Duodenal mucosa (tissue), 2 donors: Measurements from ENCODE around the gene FOXO1.

Experiments used
- H3K27ac ChIP-seq: one replicate; pipeline ENCODE4 v1.7.0; 2013; ENCODE audit warnings: low read depth, low read length
- H3K27me3 ChIP-seq, 2 donors: one replicate each; pipeline ENCODE4 v1.7.0; 2013; ENCODE audit warnings: low read length in 2 of 2, control low read depth in 1 of 2; ENCODE audit not compliant: insufficient read depth in 2 of 2, control insufficient read depth in 1 of 2
- H3K36me3 ChIP-seq, 2 donors: one replicate each; pipeline ENCODE4 v1.7.0; 2013; ENCODE audit warnings: low read length in 2 of 2, control low read depth in 1 of 2; ENCODE audit not compliant: insufficient read depth in 2 of 2, control insufficient read depth in 1 of 2
- H3K4me1 ChIP-seq, 2 donors: one replicate each; pipeline ENCODE4 v1.7.0; 2013; ENCODE audit warnings: low read length in 2 of 2, control low read depth in 1 of 2; ENCODE audit not compliant: insufficient read depth in 2 of 2, control insufficient read depth in 1 of 2
- H3K4me3 ChIP-seq, 2 donors: one replicate each; pipeline ENCODE4 v1.7.0; 2013; ENCODE audit warnings: low read length in 2 of 2, low read depth in 1 of 2
- H3K9ac ChIP-seq, 2 donors: one replicate each; pipeline ENCODE4 v1.7.0; 2013; ENCODE audit warnings: low read length in 2 of 2, low read depth in 1 of 2
- H3K9me3 ChIP-seq, 2 donors: one replicate each; pipeline ENCODE4 v1.7.0; 2013; ENCODE audit warnings: low read length in 2 of 2, control low read depth in 1 of 2; ENCODE audit not compliant: control insufficient read depth in 1 of 2

FOXO1 gene

DNA sequence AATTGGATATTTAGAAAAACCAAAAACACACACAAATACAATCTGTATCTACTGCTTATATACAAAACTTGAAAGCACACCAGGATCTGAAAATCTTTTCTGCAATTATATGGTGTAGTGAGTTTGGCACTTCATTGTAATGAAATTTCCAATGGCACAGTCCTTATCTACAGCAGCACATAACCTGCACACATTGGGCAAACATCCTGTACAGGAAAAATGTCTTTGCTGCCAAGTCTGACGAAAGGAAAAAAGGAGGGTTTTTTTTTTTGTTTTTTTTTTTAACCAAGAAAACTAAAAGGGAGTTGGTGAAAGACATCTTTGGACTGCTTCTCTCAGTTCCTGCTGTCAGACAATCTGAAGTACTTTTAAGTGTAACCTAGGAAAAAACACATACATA lies 107.8 kb downstream of the FOXO1 start:
- Histone ChIP-seq H3K9me3 (no peaks in the 10 kb centered on the region), H3K4me3 (no peak overlapping the region), H3K36me3 (peaks cover 0 to 18% of the 10 kb centered on the region in 2 donors), H3K27ac (no peak overlapping the region), H3K4me1 (peaks cover 0 to 7% of the 10 kb centered on the region in 2 donors), H3K9ac (no peak overlapping the region), H3K27me3 (no peaks in the 10 kb centered on the region)

DNA sequence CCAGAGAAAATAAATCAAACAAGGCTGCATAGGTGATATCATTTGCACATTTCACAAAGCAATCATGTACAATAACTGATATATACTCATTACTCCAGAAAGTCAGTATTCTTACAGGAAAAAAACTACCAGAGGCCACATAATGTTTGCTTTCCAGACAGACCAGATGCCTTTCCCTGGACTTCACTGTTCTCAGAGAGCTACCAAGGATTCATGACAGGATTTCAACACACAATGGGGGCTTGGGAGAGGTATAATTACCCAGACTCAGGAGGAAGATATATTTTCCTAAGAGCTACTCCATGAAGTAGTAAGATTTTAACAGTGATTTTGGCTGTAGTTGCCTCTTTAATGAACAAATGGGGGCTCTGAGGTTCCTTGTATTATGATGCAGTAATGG lies 110.0 kb downstream of the FOXO1 start:
- Histone ChIP-seq H3K9me3 (no peaks in the 10 kb centered on the region), H3K4me1 (no peaks in the 10 kb centered on the region), H3K9ac (no peak overlapping the region), H3K27me3 (no peaks in the 10 kb centered on the region), H3K27ac (no peak overlapping the region), H3K4me3 (no peak overlapping the region), H3K36me3 (peaks cover 0 to 18% of the 10 kb centered on the region in 2 donors)

DNA sequence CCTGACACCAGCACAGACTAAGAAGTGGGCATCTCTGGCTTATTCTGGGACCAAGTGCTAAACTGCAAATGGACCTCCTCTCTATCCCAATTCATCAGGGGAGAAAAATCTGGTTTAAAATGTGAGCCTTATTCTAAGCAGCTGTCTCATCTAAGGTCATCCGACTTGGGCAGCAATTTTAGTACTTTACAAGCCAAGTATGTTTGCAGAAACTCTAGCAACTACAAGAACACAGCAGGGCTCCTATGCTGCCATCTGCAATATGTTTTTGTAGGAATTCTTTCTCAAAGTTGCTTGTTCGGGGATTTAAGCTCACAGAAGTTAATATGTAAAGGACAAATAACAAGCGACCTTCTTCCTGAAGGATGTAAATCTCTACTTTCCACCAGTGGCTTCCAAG lies 113.1 kb downstream of the FOXO1 start:
- Histone ChIP-seq H3K27ac (no peak overlapping the region), H3K9me3 (no peaks in the 10 kb centered on the region), H3K27me3 (no peaks in the 10 kb centered on the region), H3K9ac (no peak overlapping the region), H3K36me3 (peaks cover 0 to 5% of the 10 kb centered on the region in 2 donors), H3K4me1 (no peaks in the 10 kb centered on the region), H3K4me3 (no peak overlapping the region)

DNA sequence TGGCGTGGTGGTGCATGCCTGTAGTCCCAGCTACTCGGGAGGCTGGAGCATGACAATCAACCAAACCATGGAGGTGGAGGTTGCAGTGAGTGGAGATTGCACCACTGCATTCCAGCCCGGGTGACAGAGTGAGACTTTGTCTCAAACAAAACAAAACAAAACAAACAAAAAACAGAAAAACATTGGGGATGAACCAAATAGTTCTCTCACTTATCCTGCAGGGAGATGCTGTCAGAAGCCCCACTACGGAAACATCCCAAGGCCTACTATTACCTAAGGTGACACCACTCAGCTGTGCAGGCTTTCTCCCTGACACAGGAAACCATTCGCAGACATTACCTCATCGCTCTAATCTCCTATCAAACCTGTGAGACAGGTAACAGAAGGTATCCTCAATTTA lies 113.5 kb downstream of the FOXO1 start:
- Histone ChIP-seq H3K27me3 (no peaks in the 10 kb centered on the region), H3K4me3 (no peak overlapping the region), H3K9me3 (no peaks in the 10 kb centered on the region), H3K9ac (no peak overlapping the region), H3K27ac (no peak overlapping the region), H3K4me1 (no peaks in the 10 kb centered on the region), H3K36me3 (peaks cover 0 to 5% of the 10 kb centered on the region in 2 donors)

DNA sequence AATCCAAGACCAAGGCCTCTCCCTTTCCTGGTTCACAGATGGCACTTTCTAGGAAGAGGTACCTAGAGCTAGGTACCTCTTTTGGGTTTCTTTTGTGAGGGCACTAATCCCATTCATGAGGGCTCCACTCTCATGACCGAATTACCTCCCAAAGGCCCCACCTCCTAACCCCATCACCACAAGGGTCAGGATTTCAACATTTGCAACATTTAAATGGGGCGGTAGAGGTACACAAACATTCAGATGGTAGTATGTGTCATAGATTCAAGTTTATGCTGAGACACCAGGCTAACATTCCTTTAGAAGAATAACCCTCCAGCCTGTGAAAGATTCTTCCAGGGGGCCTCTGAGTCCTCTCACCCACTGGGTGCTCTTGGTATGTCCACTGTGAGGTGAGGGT lies 116.3 kb downstream of the FOXO1 start:
- no peak overlapping the region for H3K27ac ChIP-seq

DNA sequence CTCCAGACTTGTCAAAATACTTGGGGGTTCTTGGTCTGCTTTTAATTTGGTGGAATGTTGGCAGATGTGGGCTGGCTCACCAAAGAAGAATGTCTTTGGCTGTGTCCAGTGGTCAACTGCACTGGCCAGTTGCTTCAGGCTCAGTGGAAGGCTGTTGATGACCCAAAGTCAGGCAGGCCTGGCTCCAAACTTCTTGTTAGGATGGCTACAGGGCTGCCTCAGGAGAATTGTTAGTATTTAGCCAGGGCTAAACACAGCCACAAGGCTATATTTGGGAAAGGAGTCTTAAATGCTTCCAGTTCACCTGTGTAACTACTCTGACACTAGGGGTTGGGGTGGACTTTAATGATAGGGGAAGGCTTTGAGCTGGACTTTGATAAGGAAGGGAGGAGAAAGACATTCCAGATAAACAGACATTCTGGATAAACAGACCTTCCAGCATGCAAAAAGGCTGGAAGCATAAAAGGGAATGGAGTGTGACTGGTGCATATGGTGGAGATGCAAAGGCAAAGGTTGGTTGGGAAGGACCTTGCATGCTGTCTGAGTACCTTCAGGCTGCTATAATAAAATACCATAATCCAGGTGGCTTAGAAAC lies 116.8 kb downstream of the FOXO1 start:
- no peak overlapping the region for H3K27ac ChIP-seq
- no peaks in the 10 kb centered on the region for H3K4me1 ChIP-seq
- H3K27me3 ChIP-seq: no peaks in the 10 kb centered on the region
- no peak overlapping the region for H3K9ac ChIP-seq
- no peaks in the 10 kb centered on the region for H3K9me3 ChIP-seq
- H3K36me3 ChIP-seq: no peaks in the 10 kb centered on the region
- H3K4me3 ChIP-seq: no peak overlapping the region

More for the DNA sequence above, 116.3 kb downstream of the FOXO1 start:
- Histone ChIP-seq H3K27me3 (no peaks in the 10 kb centered on the region), H3K4me1 (no peaks in the 10 kb centered on the region), H3K4me3 (no peak overlapping the region), H3K9me3 (no peaks in the 10 kb centered on the region), H3K9ac (no peak overlapping the region), H3K36me3 (no peaks in the 10 kb centered on the region)

- Histone ChIP-seq H3K4me1 (no peaks in the 10 kb centered on the region), H3K27ac (no peak overlapping the region), H3K9ac (no peak overlapping the region), H3K27me3 (no peaks in the 10 kb centered on the region), H3K36me3 (no peaks in the 10 kb centered on the region), H3K4me3 (no peak overlapping the region), H3K9me3 (no peaks in the 10 kb centered on the region)
Measured at GRCh38 chr13:40547591-40548315, 118.7 kb downstream of the FOXO1 start.

DNA sequence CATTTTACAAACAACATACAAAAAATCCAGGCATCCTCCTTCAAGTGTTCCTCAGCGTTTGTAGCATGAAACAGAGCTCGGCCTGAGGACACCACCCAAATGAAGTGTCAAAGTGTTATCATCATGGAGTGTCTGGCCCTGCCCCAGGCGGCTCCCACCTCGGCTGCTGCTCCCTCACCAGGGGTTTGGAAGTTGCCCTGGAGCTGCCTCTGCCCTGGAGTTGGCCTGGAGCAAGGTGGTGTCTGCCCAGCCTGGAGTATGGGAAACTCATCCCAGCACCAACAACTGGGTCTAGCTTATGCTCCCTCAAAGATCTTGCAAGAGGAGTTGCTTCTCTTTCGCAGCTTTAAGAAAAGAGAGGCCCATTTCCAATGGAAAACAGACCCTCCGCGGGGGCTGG lies 120.4 kb downstream of the FOXO1 start:
- Histone ChIP-seq H3K9ac (no peak overlapping the region), H3K36me3 (no peaks in the 10 kb centered on the region), H3K27ac (no peak overlapping the region), H3K4me1 (no peaks in the 10 kb centered on the region), H3K27me3 (no peaks in the 10 kb centered on the region), H3K9me3 (no peaks in the 10 kb centered on the region), H3K4me3 (no peak overlapping the region)

DNA sequence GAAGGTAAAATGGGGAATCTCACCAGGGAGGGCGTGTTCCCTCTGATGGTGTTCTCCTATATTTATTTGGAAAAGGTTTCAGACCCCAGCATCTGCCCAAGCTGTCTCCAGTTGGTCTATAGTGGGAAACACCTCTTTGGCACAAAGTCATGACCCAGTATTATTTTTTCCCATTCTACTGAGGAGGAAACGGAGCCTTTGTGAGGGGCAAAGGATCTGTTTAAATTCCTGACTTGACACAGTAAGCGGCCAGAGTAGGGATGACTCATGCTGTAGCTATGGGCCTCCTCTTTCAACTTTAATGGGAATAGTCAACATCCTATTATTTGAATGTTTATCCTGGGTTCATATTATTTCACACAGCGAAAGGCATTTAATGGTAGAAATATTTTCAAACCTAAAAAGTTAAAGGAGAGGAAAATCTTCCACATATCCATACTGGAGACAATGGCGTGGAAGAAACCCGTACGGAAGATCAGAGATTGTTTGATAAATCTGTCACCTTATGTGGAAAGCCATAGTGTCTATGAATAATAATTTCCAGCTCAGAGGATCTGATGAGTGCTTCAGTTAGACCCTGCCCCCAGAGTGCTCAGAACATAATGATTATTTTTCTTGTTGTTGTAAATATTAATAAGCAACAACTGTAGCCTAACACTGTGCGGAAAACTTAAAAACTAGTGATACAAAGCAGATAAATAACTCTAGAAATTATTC lies 126.0 kb downstream of the FOXO1 start:
- no peaks in the 10 kb centered on the region for H3K9me3 ChIP-seq
- no peak overlapping the region for H3K4me3 ChIP-seq
- H3K27ac ChIP-seq: no peak overlapping the region
- H3K9ac ChIP-seq: no peak overlapping the region
- H3K36me3 ChIP-seq: no peaks in the 10 kb centered on the region
- no peaks in the 10 kb centered on the region for H3K4me1 ChIP-seq
- no peaks in the 10 kb centered on the region for H3K27me3 ChIP-seq

DNA sequence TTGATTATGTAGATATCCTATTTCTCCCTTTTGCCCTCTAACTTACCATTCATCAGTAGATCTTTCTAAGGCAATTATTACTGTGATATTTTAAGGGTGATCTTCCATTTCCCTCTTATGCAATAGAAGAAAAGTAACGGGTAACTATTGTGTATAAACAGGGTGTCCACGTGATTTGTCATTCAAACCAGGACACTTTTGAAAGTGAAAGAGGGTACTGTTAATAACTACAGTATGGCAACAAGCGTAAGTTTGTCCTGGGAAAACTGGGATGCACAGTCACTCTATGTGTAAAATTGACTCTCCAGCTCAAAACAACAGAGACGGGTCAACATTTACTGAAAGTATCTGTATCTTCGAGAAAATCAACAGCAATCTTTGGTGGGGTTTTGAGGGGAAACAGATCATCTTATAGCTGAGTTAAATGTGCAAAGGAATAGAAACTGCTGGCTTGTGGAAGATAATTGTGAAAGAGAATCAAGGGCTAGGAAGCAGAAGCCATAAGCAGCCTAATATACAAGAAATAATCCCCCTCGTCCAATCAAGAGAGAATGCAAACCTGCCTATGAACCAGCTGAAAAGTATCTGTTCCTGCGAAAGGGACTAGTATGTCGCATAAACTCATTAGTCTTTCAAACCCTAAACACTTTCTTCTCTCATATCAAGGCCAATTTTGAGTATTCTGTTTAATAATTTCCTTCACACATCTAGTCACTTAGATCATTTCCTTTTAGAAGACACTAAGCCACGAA lies 126.7 kb downstream of the FOXO1 start:
- H3K9me3 ChIP-seq: no peaks in the 10 kb centered on the region
- H3K4me3 ChIP-seq: peak overlapping the region in 1 of 2 donors; percentile 4
- H3K4me1 ChIP-seq: no peaks in the 10 kb centered on the region
- H3K9ac ChIP-seq: no peak overlapping the region
- no peaks in the 10 kb centered on the region for H3K36me3 ChIP-seq
- no peak overlapping the region for H3K27ac ChIP-seq
- H3K27me3 ChIP-seq: no peaks in the 10 kb centered on the region
